GM21619 (cell line): ENCODE results near the gene FGB.

ENCODE experiments used
- ATAC-seq: cut with Tn5 transposase; IDR thresholded peaks from one replicate; pipeline ENCODE4 v1.9.1; 2021; ENCODE audit not compliant: unreplicated experiment

FGB gene

GRCh38 chr4:154562697-154563254, at the start of gene FGB:
TSS of gene FGB (plus strand) at chr4:154563011. CDS start at chr4:154563019, 8 bp downstream.
- ATAC-seq = no peak

GRCh38 chr4:154516318-154517029, 46.3 kb upstream of the FGB start:
- no peak for ATAC-seq

- no peak for ATAC-seq
Observed at GRCh38 chr4:154517591-154517990, 45.2 kb upstream of the FGB start.

GRCh38 chr4:154519214-154519613, 43.6 kb upstream of the FGB start:
- ATAC-seq = no peak

GRCh38 chr4:154521607-154522006, 41.2 kb upstream of the FGB start:
- no peak for ATAC-seq

GRCh38 chr4:154526151-154526550, 36.7 kb upstream of the FGB start:
- no peak for ATAC-seq

GRCh38 chr4:154527308-154527707, 35.5 kb upstream of the FGB start:
- ATAC-seq = no peak

GRCh38 chr4:154528869-154529268, 33.9 kb upstream of the FGB start:
- no peak for ATAC-seq

GRCh38 chr4:154529728-154530519, 32.9 kb upstream of the FGB start:
- ATAC-seq = no peak

GRCh38 chr4:154534296-154534695, 28.5 kb upstream of the FGB start:
- no peak for ATAC-seq

- ATAC-seq = no peak
Observed at GRCh38 chr4:154542271-154542879, 20.4 kb upstream of the FGB start.

- ATAC-seq = no peak
Observed at GRCh38 chr4:154545689-154546088, 17.1 kb upstream of the FGB start.

- ATAC-seq = peak; percentile 96
Observed at GRCh38 chr4:154549894-154550790, 12.7 kb upstream of the FGB start, which contains the start of gene PLRG1. TSS of gene PLRG1 (minus strand) at chr4:154550400. CDS start at chr4:154550308, 92 bp downstream.

- ATAC-seq = peak; percentile 49
Observed at GRCh38 chr4:154551872-154552686, 10.7 kb upstream of the FGB start.

GRCh38 chr4:154559141-154559493, 3.7 kb upstream of the FGB start:
- peak; percentile 23 for ATAC-seq

GRCh38 chr4:154559494-154560418, 3.1 kb upstream of the FGB start:
- peak; percentile 85 for ATAC-seq

GRCh38 chr4:154560419-154560801, 2.4 kb upstream of the FGB start:
- no peak for ATAC-seq

GRCh38 chr4:154560824-154561231, 2.0 kb upstream of the FGB start:
- no peak for ATAC-seq

- ATAC-seq = no peak
Observed at GRCh38 chr4:154564311-154564710, 1.5 kb downstream of the FGB start.
